Ascending aorta (tissue), 2 donors: Measurements from ENCODE around the gene CELF2. TPM values are rescaled to one million over a fixed set of nuclear protein-coding genes. Genes with fewer than 3 reads are reported as not detected.
A peak's percentile ranks its signal among the peaks of the same experiment; 100 is the strongest.

Experiments
- DNase-seq, 2 donors: peaks; one replicate each; pipeline ENCODE4 v3.0.0-alpha.2; 2019; ENCODE audit warnings: low spot score in 2 of 2
- H3K27ac ChIP-seq, 2 donors: fragments of 200-600 bp; sonication (generic); one replicate each; pipeline ENCODE4 v1.5.1; 2016 to 2017; ENCODE audit warnings: mild to moderate bottlenecking in 1 of 2
- H3K27me3 ChIP-seq: fragments of 200-600 bp; sonication (generic); one replicate; pipeline ENCODE4 v1.5.1; 2017
- H3K36me3 ChIP-seq, 2 donors: fragments of 200-600 bp; sonication (generic); one replicate each; pipeline ENCODE4 v1.5.1; 2016
- H3K4me1 ChIP-seq, 2 donors: fragments of 200-600 bp; sonication (generic); one replicate each; pipeline ENCODE4 v1.5.1; 2016 to 2017; ENCODE audit warnings: mild to moderate bottlenecking in 1 of 2
- H3K4me3 ChIP-seq, 2 donors: fragments of 200-600 bp; sonication (generic); one replicate each; pipeline ENCODE4 v1.5.1; 2016 to 2017; ENCODE audit warnings: mild to moderate bottlenecking in 1 of 2
- H3K9me3 ChIP-seq, 2 donors: fragments of 200-600 bp; sonication (generic); one replicate each; pipeline ENCODE4 v1.5.1; 2016
- CTCF ChIP-seq, 3 experiments: fragments of 200-600 bp in 2 of 3; fragments of 450-650 bp in 1 of 3; sonication (generic) in 2 of 3; IDR thresholded peaks; one replicate each; pipeline ENCODE4 v1.5.1; 2016 to 2019; ENCODE audit warnings: antibody characterized with exemption in 3 of 3, mild to moderate bottlenecking in 1 of 3, moderate library complexity in 1 of 3
- intact Hi-C: fragments of 100-400 bp; cut with DNase I; formaldehyde crosslinking; loops from one replicate; pipeline ENCODE4 v1.15.1; 2023
- total RNA-seq: library from RNA; depleted of rRNA; stranded (reverse); fragments of >200 nt; gene quantifications from one replicate; pipeline ENCODE4 v1.1.0, GENCODE V29; 2016

Gene CELF2
- total RNA-seq, 1 donor from 2014 or later = 26.6 TPM

GRCh38 chr10:11153245-11153644, 135.6 kb downstream of the CELF2 start:
- intact Hi-C loops = no loop called here
- Histone ChIP-seq H3K36me3 (no peaks in the 10 kb centered on the region), H3K9me3 (no peaks in the 10 kb centered on the region), H3K4me1 (peaks cover 0 to 13% of the 10 kb centered on the region in 2 donors), H3K27me3 (no peaks in the 10 kb centered on the region), H3K4me3 (no peak overlapping the region), H3K27ac (no peak overlapping the region)
- no peak for TF ChIP-seq CTCF (IDR thresholded peaks at IDR 0.05)
- DNase-seq = no peak

- no peak overlapping the region for H3K27ac ChIP-seq
- H3K4me1 ChIP-seq = peaks cover 0 to 13% of the 10 kb centered on the region in 2 donors
- intact Hi-C loops = no loop called here
These were observed 136.1 kb downstream of the CELF2 start for GRCh38 chr10:11153766-11154165.

DNA sequence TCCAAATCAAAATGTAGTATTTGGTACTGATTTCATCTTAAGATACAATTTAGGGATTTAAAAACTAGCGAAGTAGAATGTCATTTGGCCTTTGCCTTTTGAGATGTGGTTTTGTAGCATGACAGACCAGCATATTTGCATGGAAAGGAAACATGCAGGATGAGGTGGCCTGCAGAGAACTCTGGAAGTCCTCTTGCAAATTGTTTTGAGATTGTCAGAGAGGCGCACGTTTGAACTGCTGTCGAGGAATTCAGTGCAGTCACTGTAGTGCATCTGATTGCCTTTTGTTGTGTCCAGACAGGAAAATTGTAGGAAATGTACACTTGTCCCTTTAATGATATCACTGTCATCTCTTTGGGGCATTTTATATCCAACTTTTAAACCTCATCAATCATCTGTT, 136.7 kb downstream of the CELF2 start:
- H3K4me1 ChIP-seq = peaks cover 0 to 11% of the 10 kb centered on the region in 2 donors
- no peak overlapping the region for H3K4me3 ChIP-seq
- no peak overlapping the region for H3K27ac ChIP-seq
- no peak for DNase-seq
- no peaks in the 10 kb centered on the region for H3K27me3 ChIP-seq
- H3K36me3 ChIP-seq = no peaks in the 10 kb centered on the region
- intact Hi-C loops = no loop called here
- no peaks in the 10 kb centered on the region for H3K9me3 ChIP-seq
- no peak for TF ChIP-seq CTCF (IDR thresholded peaks at IDR 0.05)

More at GRCh38 chr10:11153766-11154165, 136.1 kb downstream of the CELF2 start:
- DNase-seq = no peak
- Histone ChIP-seq H3K9me3 (no peaks in the 10 kb centered on the region), H3K4me3 (no peak overlapping the region), H3K36me3 (no peaks in the 10 kb centered on the region), H3K27me3 (no peaks in the 10 kb centered on the region)
- TF ChIP-seq CTCF (IDR thresholded peaks at IDR 0.05) = no peak

- H3K27ac ChIP-seq = no peak overlapping the region
- no peak for TF ChIP-seq CTCF (IDR thresholded peaks at IDR 0.05)
- H3K27me3 ChIP-seq = no peaks in the 10 kb centered on the region
- no peak for DNase-seq
- no peak overlapping the region for H3K4me3 ChIP-seq
- intact Hi-C loops = no loop called here
- no peaks in the 10 kb centered on the region for H3K9me3 ChIP-seq
- peaks cover 3 to 16% of the 10 kb centered on the region in 2 donors for H3K4me1 ChIP-seq
- H3K36me3 ChIP-seq = no peaks in the 10 kb centered on the region
These were observed 137.3 kb downstream of the CELF2 start for GRCh38 chr10:11154849-11155498.

DNA sequence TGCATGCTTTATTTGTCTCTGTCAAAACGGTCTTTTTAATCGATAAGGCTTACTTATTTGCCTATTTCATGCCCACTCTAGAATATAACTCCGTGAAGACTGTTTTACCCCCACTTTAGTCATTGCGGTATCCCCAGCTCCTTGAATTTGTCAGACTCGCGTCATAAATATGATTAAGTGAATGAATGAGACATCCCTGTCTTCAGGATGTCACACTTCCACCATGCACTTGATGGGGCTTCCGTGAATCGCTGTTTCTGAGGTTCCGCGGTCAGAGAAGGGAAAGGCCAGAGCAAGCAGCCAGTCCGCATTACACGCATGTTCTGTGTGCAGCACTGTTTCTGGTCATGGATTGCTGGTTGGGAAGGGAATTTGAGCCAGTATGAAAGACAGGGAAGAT, 138.8 kb downstream of the CELF2 start:
- peak in 1 of 2 donors; percentile 21 for DNase-seq
- H3K9me3 ChIP-seq = no peaks in the 10 kb centered on the region
- no peaks in the 10 kb centered on the region for H3K27me3 ChIP-seq
- intact Hi-C loops = no loop called here
- H3K27ac ChIP-seq = no peak overlapping the region
- H3K36me3 ChIP-seq = no peaks in the 10 kb centered on the region
- TF ChIP-seq CTCF (IDR thresholded peaks at IDR 0.05) = no peak
- no peak overlapping the region for H3K4me3 ChIP-seq
- peaks cover 3 to 9% of the 10 kb centered on the region in 2 donors for H3K4me1 ChIP-seq
